ENCODE results near the gene NIPBL. TPM values are rescaled to one million over a fixed set of nuclear protein-coding genes. Genes with fewer than 3 reads are reported as not detected.

The NIPBL gene
- total and polyA plus RNA-seq, 2 of the 8 experiments (the other 6 are each of a cell fraction or from before 2014, with no cell fraction given), result 21.1 to 53.5 TPM

DNA sequence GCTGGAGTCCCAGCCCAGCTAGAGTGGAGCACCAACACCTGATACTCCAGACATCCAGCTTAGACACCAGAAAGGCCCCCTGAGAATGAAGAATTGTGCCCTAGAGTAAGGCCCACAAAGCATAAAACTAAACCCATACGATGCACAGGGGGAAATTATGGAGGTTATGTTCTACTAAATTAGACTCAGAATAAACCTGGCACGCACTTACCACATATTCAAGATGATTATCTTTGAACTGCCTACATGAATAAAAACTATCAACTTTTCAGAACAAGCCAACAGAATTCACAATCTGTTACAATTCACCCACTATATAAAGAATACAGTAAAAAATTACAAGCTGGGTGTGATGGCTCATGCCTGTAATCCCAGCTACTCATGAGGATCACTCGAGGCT is 204.1 kb downstream of the NIPBL start:
- H3K14ac ChIP-seq (ENCODE audit: insufficient read length), result no peak overlapping the region
- H3K9me3 ChIP-seq (ENCODE audit: insufficient read depth in 2 of 2, low read depth in 1 of 2, low read length in 1 of 2), result no peaks in the 10 kb centered on the region
- H3K4ac ChIP-seq (replicated peaks; ENCODE audit: insufficient read length, low read depth, low read length), result no peak overlapping the region
- no peak overlapping the region for H3K4me2 ChIP-seq (ENCODE audit: insufficient read depth in 1 of 2, low read depth in 2 of 2, low read length in 2 of 2)
- no peaks in the 10 kb centered on the region for H3K36me3 ChIP-seq (ENCODE audit: control insufficient read depth in 2 of 4, insufficient read depth in 4 of 4, low read length in 3 of 4)
- H3K27ac ChIP-seq (ENCODE audit: low read depth, low read length), result no peak overlapping the region
- no peaks in the 10 kb centered on the region for H3K79me1 ChIP-seq (ENCODE audit: low read depth, low read length)
- peaks cover 0 to 1% of the 10 kb centered on the region in 2 experiments for H4K20me1 ChIP-seq (replicated peaks in 1 of 2; ENCODE audit: control insufficient read depth in 1 of 2, insufficient read depth in 2 of 2, low read length in 2 of 2)
- H3K79me2 ChIP-seq (ENCODE audit: control insufficient read depth in 1 of 2, insufficient read depth in 2 of 2, low read length in 2 of 2), result no peaks in the 10 kb centered on the region
- FAIRE-seq, result no peak
- TF ChIP-seq SP1 (IDR thresholded peaks at IDR 0.05; ENCODE audit: low read depth, low read length) (no peak), ZNF274 (IDR thresholded peaks at IDR 0.05; ENCODE audit: borderline replicate concordance, extremely low read depth, low read length) (no peak)
- no peak overlapping the region for H2BK15ac ChIP-seq (ENCODE audit: low read length)
- no peak overlapping the region for H3K9ac ChIP-seq (replicated peaks in 1 of 4; ENCODE audit: extremely low read depth in 1 of 4, low read depth in 3 of 4, low read length in 3 of 4)
- no peaks in the 10 kb centered on the region for H3K23me2 ChIP-seq (ENCODE audit: low read depth, low read length)
- no peak overlapping the region for H3K18ac ChIP-seq (ENCODE audit: extremely low read depth, low read length)
- H3K56ac ChIP-seq (replicated peaks; ENCODE audit: insufficient read length, low read depth, low read length), result no peak overlapping the region
- H2BK12ac ChIP-seq (ENCODE audit: low read depth, low read length), result no peak overlapping the region
- no peaks in the 10 kb centered on the region for H3K4me1 ChIP-seq (replicated peaks in 1 of 4; ENCODE audit: control insufficient read depth in 3 of 4, insufficient read depth in 4 of 4, low read length in 3 of 4)
- no peak overlapping the region for H3K4me3 ChIP-seq (ENCODE audit: extremely low read depth in 1 of 4, insufficient read depth in 2 of 4, low read depth in 3 of 4, low read length in 4 of 4)
- peaks cover 6 to 10% (median 9%) of the 10 kb centered on the region in 4 experiments; a peak in 5 of 7 replicates for H3K27me3 ChIP-seq (replicated peaks in 1 of 4; ENCODE audit: control insufficient read depth in 3 of 4, extremely low read depth in 1 of 4, insufficient read depth in 3 of 4, low read length in 3 of 4)
- no peak overlapping the region for H2AK5ac ChIP-seq (ENCODE audit: low read depth, low read length)
- H4K5ac ChIP-seq (ENCODE audit: insufficient read length, low read depth, low read length), result no peak overlapping the region
- no peak overlapping the region for H2BK5ac ChIP-seq (ENCODE audit: low read depth, low read length)
- no peak for DNase-seq (ENCODE audit: low read depth in 1 of 2, low spot score in 2 of 2)
- ChIA-PET CTCF (ENCODE audit: partially characterized antibody) (interaction anchor here (0.9 to 2.7 kb wide), 6 partner anchors 9 to 341 kb away, joined by 3 to 8 read pairs (median 4); no protein-coding TSS in a partner anchor), POLR2A (ENCODE audit: partially characterized antibody) (no interaction called here)
- WGBS, 2 experiments (ENCODE audit: extremely low coverage in 1 of 2, insufficient coverage in 1 of 2, insufficient read length in 1 of 2, insufficient replicate concordance in 2 of 2, low coverage in 1 of 2, low lambda C conversion rate in 2 of 2, missing lambda C conversion rate in 1 of 2), result 84% methylated on average over 3 of the region's 3 CpGs; no CpG with 5 or more reads in 1 of the 2 experiments
- no peak overlapping the region for H2AFZ ChIP-seq (ENCODE audit: low read length)
- no peak overlapping the region for H2BK20ac ChIP-seq (ENCODE audit: low read length)
- H2BK120ac ChIP-seq (replicated peaks; ENCODE audit: low read depth, low read length), result no peak overlapping the region
- no peak overlapping the region for H4K91ac ChIP-seq (replicated peaks; ENCODE audit: insufficient read length, low read length)
- no peak overlapping the region; the same call in 1 of the 2 replicates for H4K8ac ChIP-seq (ENCODE audit: extremely low read depth, insufficient read depth, low read length)
- no peak overlapping the region for H3K23ac ChIP-seq (ENCODE audit: insufficient read length)

Data from H1 (cell line).